Measurements from ENCODE around the gene ALDH3B1.

DNA sequence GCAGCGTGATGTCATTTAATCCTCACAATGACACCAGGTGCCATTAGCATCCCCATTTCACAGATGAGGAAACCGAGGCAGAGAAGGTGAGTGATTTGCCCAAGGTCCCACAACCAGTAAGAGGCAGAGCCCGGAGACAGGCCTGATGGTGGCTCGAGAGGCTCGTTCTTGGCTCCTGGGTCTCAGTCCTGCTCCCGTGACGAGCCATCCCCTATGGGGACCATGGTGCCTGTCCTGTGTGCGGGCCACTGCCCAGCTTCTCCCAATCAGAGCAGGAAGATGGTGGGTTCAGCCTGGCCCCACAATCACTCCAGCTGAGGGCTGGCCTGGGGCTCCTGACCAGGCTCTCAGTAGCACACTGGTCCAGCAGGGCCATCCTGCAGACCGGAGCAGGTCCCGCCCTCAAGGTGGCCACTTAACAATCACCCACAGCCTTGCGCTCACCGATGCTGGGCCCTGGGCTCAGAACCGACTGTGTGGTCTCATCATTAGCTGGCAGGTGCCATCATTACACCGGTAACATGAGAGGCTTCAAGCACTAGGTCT lies 3.6 kb downstream of the ALDH3B1 start:
- no peak for TF ChIP-seq ZNF561 (tag by site-specific recombination; IDR thresholded peaks at IDR 0.05; ENCODE audit: borderline replicate concordance)
- TF ChIP-seq, protein P1, sequence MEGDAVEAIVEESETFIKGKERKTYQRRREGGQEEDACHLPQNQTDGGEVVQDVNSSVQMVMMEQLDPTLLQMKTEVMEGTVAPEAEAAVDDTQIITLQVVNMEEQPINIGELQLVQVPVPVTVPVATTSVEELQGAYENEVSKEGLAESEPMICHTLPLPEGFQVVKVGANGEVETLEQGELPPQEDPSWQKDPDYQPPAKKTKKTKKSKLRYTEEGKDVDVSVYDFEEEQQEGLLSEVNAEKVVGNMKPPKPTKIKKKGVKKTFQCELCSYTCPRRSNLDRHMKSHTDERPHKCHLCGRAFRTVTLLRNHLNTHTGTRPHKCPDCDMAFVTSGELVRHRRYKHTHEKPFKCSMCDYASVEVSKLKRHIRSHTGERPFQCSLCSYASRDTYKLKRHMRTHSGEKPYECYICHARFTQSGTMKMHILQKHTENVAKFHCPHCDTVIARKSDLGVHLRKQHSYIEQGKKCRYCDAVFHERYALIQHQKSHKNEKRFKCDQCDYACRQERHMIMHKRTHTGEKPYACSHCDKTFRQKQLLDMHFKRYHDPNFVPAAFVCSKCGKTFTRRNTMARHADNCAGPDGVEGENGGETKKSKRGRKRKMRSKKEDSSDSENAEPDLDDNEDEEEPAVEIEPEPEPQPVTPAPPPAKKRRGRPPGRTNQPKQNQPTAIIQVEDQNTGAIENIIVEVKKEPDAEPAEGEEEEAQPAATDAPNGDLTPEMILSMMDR (tag by site-specific recombination; IDR thresholded peaks at IDR 0.05), result no peak
- no peak for TF ChIP-seq ZNF174 (tag by site-specific recombination; IDR thresholded peaks at IDR 0.05)
- TF ChIP-seq YY1 (tag by site-specific recombination; IDR thresholded peaks at IDR 0.05), result no peak
- TF ChIP-seq ZNF530 (tag by site-specific recombination; IDR thresholded peaks at IDR 0.05; ENCODE audit: low read depth), result no peak
- no peak for TF ChIP-seq ZNF140 (tag by site-specific recombination; IDR thresholded peaks at IDR 0.05)
- no peak for TF ChIP-seq ZNF133 (tag by site-specific recombination; IDR thresholded peaks at IDR 0.05)
- TF ChIP-seq ZNF785 (tag by site-specific recombination; IDR thresholded peaks at IDR 0.05), result no peak
